Liver (tissue), 9 donors: Measurements from ENCODE around the gene KIAA0513. TPM values are rescaled to one million over a fixed set of nuclear protein-coding genes. Genes with fewer than 3 reads are reported as not detected.

Experiments
- DNase-seq: peaks from one replicate; pipeline ENCODE4 v3.0.0-alpha.2; 2017; ENCODE audit warnings: low spot score
- H3K27ac ChIP-seq, 2 donors: one replicate each; pipeline ENCODE4 v1.7.0; 2013; ENCODE audit warnings: inconsistent platforms in 2 of 2, low read length in 2 of 2, control low read depth in 1 of 2, low read depth in 1 of 2, mild to moderate bottlenecking in 1 of 2
- H3K27me3 ChIP-seq, 4 donors: one replicate each; pipeline versions ENCODE4 v1.6.1 to v1.7.0; 2013; ENCODE audit warnings: low read length in 3 of 4, inconsistent platforms in 1 of 4, mild to moderate bottlenecking in 1 of 4, moderate library complexity in 1 of 4; ENCODE audit not compliant: control insufficient read depth in 4 of 4, insufficient read depth in 4 of 4
- H3K36me3 ChIP-seq, 4 donors: one replicate each; pipeline versions ENCODE4 v1.6.1 to v1.7.0; 2013; ENCODE audit warnings: low read length in 3 of 4, mild to moderate bottlenecking in 3 of 4, low read depth in 1 of 4, moderate library complexity in 1 of 4; ENCODE audit not compliant: control insufficient read depth in 4 of 4, insufficient read depth in 3 of 4
- H3K4me1 ChIP-seq, 4 donors: one replicate each; pipeline versions ENCODE4 v1.6.1 to v1.7.0; 2013; ENCODE audit warnings: low read length in 3 of 4, mild to moderate bottlenecking in 3 of 4, moderate library complexity in 1 of 4; ENCODE audit not compliant: control insufficient read depth in 4 of 4, insufficient read depth in 4 of 4
- H3K4me3 ChIP-seq, 3 donors: one replicate each; pipeline versions ENCODE4 v1.6.1 to v1.7.0; 2013; ENCODE audit warnings: low read length in 3 of 3, control low read depth in 1 of 3, low read depth in 1 of 3, mild to moderate bottlenecking in 1 of 3
- H3K9ac ChIP-seq, 2 donors: one replicate each; pipeline ENCODE4 v1.7.0; 2013; ENCODE audit warnings: low read length in 2 of 2, mild to moderate bottlenecking in 2 of 2, moderate library complexity in 2 of 2, control low read depth in 1 of 2, low read depth in 1 of 2
- H3K9me3 ChIP-seq, 4 donors: one replicate each; pipeline versions ENCODE4 v1.6.1 to v1.7.0; 2013; ENCODE audit warnings: low read length in 3 of 4; ENCODE audit not compliant: control insufficient read depth in 4 of 4
- EGR1 ChIP-seq, 2 donors: IDR thresholded peaks; 2 replicates each; pipeline ENCODE4 v1.6.1; 2016 to 2018; ENCODE audit warnings: antibody characterized with exemption in 2 of 2, low read depth in 2 of 2
- FOXA1 ChIP-seq: IDR thresholded peaks from 2 replicates; pipeline ENCODE4 v1.6.1; 2016; ENCODE audit warnings: antibody characterized with exemption
- FOXA2 ChIP-seq: IDR thresholded peaks from 2 replicates; pipeline ENCODE4 v1.6.1; 2016; ENCODE audit warnings: antibody characterized with exemption
- GABPA ChIP-seq, 2 donors: IDR thresholded peaks in 1 of 2; conservative IDR thresholded peaks in 1 of 2; 2 replicates each; pipeline ENCODE4 v1.6.1; 2016; ENCODE audit warnings: antibody characterized with exemption in 2 of 2, mild to moderate bottlenecking in 1 of 2, moderate library complexity in 1 of 2
- HNF4A ChIP-seq, 2 donors: conservative IDR thresholded peaks; 2 replicates each; pipeline ENCODE4 v1.6.1; 2016; ENCODE audit warnings: antibody characterized with exemption in 2 of 2, mild to moderate bottlenecking in 2 of 2
- HNF4G ChIP-seq: IDR thresholded peaks from 2 replicates; pipeline ENCODE4 v1.6.1; 2016; ENCODE audit warnings: antibody characterized with exemption
- JUND ChIP-seq, 2 donors: IDR thresholded peaks; 2 replicates each; pipeline ENCODE4 v1.6.1; 2016; ENCODE audit warnings: antibody characterized with exemption in 2 of 2
- NR2F2 ChIP-seq: IDR thresholded peaks from 2 replicates; pipeline ENCODE4 v1.6.1; 2016; ENCODE audit warnings: antibody characterized with exemption
- RXRA ChIP-seq, 2 donors: IDR thresholded peaks; 2 replicates each; pipeline ENCODE4 v1.6.1; 2017 to 2018; ENCODE audit warnings: antibody characterized with exemption in 2 of 2, mild to moderate bottlenecking in 1 of 2
- SP1 ChIP-seq: IDR thresholded peaks from 2 replicates; pipeline ENCODE4 v1.6.1; 2018; ENCODE audit warnings: antibody characterized with exemption, mild to moderate bottlenecking
- TAF1 ChIP-seq: conservative IDR thresholded peaks from 2 replicates; pipeline ENCODE4 v1.6.1; 2016; ENCODE audit warnings: antibody characterized with exemption, mild to moderate bottlenecking
- YY1 ChIP-seq: IDR thresholded peaks from 2 replicates; pipeline ENCODE4 v1.6.1; 2016; ENCODE audit warnings: antibody characterized with exemption, mild to moderate bottlenecking
- WGBS: extraction: QIAGEN DNeasy Blood & Tissue Kit; methylation state at CpG from one replicate; pipeline ENCODE4 v1.1.7; 2013; 5-methylcytosine and 5-hydroxymethylcytosine counted together
- polyA plus RNA-seq, 2 donors: library from polyadenylated mRNA; stranded (reverse) in 1 of 2; unstranded in 1 of 2; fragments of 200-250 nt in 1 of 2; fragments of >200 nt in 1 of 2; fragmentation: Nextera tagmentation in 1 of 2; extraction: Ambion mirVana in 1 of 2; gene quantifications; one replicate each; pipeline versions ENCODE4 v1.2.1 to v1.2.3, GENCODE V29; 2013 to 2015
- total RNA-seq, 2 donors: library from RNA; depleted of rRNA; stranded (reverse); fragments of >200 nt; gene quantifications; one replicate each; pipeline ENCODE4 v1.2.3, GENCODE V29; 2014
- TF ChIP-seq, protein P1 (sequence below): IDR thresholded peaks from 2 replicates; pipeline ENCODE4 v1.6.1; 2016; ENCODE audit warnings: antibody characterized with exemption
- TF ChIP-seq, protein P2 (sequence below): fragments of 150-350 bp; IDR thresholded peaks from 2 replicates; pipeline ENCODE4 v1.5.1; 2017; ENCODE audit warnings: improper control_type of control experiment, low read depth, low read length; ENCODE audit not compliant: missing input control
- TF ChIP-seq, protein P3 (sequence below): IDR thresholded peaks from 2 replicates; pipeline ENCODE4 v1.6.1; 2016; ENCODE audit warnings: antibody characterized with exemption
- TF ChIP-seq, protein P4 (sequence below): IDR thresholded peaks from 2 replicates; pipeline ENCODE4 v1.6.1; 2016; ENCODE audit warnings: antibody characterized with exemption
- TF ChIP-seq, protein P5 (sequence below): IDR thresholded peaks from 2 replicates; pipeline ENCODE4 v1.6.1; 2016; ENCODE audit warnings: antibody characterized with exemption, mild to moderate bottlenecking
- donor health status: healthy.
- donor health status: healthy.
- donor health status: healthy.
- donor health status: healthy.
- donor health status: healthy.

KIAA0513 gene
- total and polyA plus RNA-seq, 4 donors = 1.5 to 5.9 (median 2.9) TPM

DNA sequence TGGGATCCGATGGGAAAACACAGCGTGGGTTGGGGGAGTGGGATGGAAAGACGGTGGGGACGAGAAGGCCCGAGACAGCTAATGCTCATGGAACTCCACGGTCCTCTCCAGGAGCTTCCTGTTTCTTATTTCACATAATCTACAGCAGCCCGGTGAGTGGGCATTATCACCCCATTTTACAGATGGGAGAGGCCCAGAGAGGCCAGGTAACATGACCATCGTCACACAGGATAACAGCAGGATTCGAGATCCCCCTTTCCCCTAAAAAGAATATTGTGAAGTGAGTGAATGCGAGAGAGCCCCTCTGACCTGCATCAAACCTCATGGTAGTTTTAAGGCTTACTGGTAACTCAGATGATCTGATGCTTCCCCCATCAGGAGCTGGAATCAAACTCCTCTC lies 72.7 kb downstream of the KIAA0513 start:
- Histone ChIP-seq H3K9me3 (no peaks in the 10 kb centered on the region), H3K27me3 (no peaks in the 10 kb centered on the region), H3K36me3 (no peaks in the 10 kb centered on the region), H3K9ac (no peak overlapping the region), H3K4me1 (no peaks in the 10 kb centered on the region), H3K27ac (no peak overlapping the region), H3K4me3 (no peak overlapping the region)
- DNase-seq = no peak
- 95% methylated on average over 10 of the region's 10 CpGs for WGBS
- TF ChIP-seq, protein P1, sequence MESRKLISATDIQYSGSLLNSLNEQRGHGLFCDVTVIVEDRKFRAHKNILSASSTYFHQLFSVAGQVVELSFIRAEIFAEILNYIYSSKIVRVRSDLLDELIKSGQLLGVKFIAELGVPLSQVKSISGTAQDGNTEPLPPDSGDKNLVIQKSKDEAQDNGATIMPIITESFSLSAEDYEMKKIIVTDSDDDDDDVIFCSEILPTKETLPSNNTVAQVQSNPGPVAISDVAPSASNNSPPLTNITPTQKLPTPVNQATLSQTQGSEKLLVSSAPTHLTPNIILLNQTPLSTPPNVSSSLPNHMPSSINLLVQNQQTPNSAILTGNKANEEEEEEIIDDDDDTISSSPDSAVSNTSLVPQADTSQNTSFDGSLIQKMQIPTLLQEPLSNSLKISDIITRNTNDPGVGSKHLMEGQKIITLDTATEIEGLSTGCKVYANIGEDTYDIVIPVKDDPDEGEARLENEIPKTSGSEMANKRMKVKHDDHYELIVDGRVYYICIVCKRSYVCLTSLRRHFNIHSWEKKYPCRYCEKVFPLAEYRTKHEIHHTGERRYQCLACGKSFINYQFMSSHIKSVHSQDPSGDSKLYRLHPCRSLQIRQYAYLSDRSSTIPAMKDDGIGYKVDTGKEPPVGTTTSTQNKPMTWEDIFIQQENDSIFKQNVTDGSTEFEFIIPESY = no peak
- TF ChIP-seq, protein P2, sequence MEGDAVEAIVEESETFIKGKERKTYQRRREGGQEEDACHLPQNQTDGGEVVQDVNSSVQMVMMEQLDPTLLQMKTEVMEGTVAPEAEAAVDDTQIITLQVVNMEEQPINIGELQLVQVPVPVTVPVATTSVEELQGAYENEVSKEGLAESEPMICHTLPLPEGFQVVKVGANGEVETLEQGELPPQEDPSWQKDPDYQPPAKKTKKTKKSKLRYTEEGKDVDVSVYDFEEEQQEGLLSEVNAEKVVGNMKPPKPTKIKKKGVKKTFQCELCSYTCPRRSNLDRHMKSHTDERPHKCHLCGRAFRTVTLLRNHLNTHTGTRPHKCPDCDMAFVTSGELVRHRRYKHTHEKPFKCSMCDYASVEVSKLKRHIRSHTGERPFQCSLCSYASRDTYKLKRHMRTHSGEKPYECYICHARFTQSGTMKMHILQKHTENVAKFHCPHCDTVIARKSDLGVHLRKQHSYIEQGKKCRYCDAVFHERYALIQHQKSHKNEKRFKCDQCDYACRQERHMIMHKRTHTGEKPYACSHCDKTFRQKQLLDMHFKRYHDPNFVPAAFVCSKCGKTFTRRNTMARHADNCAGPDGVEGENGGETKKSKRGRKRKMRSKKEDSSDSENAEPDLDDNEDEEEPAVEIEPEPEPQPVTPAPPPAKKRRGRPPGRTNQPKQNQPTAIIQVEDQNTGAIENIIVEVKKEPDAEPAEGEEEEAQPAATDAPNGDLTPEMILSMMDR = no peak
- TF ChIP-seq FOXA1 = no peak
- no peak for TF ChIP-seq SP1
- TF ChIP-seq, protein P3, sequence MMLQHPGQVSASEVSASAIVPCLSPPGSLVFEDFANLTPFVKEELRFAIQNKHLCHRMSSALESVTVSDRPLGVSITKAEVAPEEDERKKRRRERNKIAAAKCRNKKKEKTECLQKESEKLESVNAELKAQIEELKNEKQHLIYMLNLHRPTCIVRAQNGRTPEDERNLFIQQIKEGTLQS = no peak
- TF ChIP-seq RXRA (IDR thresholded peaks at IDR 0.05) = no peak
- TF ChIP-seq, protein P4, sequence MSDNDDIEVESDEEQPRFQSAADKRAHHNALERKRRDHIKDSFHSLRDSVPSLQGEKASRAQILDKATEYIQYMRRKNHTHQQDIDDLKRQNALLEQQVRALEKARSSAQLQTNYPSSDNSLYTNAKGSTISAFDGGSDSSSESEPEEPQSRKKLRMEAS = no peak
- no peak for TF ChIP-seq GABPA (IDR thresholded peaks at IDR 0.05 in 1 of 2, conservative IDR thresholded peaks at IDR 0.05 in 1 of 2)
- no peak for TF ChIP-seq EGR1 (IDR thresholded peaks at IDR 0.05; ENCODE audit: low read depth in 2 of 2)
- no peak for TF ChIP-seq HNF4A (conservative IDR thresholded peaks at IDR 0.05)
- no peak for TF ChIP-seq FOXA2
- TF ChIP-seq JUND (IDR thresholded peaks at IDR 0.05) = no peak
- TF ChIP-seq HNF4G = no peak
- no peak for TF ChIP-seq YY1

DNA sequence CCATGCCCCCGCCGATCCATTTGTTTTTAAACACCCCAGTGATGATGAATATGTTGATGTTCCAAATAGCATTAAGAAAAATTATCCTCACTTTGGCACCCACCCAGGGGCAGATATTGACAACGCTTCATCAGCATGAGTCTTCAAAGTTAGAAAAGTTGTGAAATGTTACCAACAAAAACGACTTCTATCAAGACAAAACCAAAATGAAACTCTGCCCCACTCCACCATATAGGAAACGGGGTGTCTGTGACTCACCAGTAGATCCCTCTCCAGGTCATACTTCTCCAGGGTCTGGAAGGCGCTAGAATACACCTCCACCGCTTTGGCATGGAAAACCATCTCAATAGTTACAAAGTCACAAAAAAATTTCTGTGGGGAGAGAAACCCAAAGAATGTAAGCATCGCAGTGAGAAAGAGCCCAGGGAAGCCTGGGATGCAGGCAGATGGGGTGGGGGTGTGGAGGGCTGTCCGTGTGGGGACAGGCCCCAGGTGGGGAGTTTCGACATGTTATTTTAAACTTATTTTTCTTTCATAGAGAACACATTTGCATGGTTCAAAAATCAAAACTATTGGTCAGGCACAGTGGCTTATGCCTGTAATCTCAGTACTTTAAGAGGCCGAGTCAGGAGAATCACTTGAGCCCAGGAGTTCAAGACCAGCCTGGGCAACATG lies 74.5 kb downstream of the KIAA0513 start:
- H3K27ac ChIP-seq = no peak overlapping the region
- no peaks in the 10 kb centered on the region for H3K4me1 ChIP-seq
- no peaks in the 10 kb centered on the region for H3K36me3 ChIP-seq
- TF ChIP-seq, protein P2 = no peak
- TF ChIP-seq, protein P1 = no peak
- no peak for TF ChIP-seq NR2F2
- TF ChIP-seq TAF1 = no peak
- no peak for TF ChIP-seq HNF4A (conservative IDR thresholded peaks at IDR 0.05)
- TF ChIP-seq FOXA2 = no peak
- TF ChIP-seq GABPA (IDR thresholded peaks at IDR 0.05 in 1 of 2, conservative IDR thresholded peaks at IDR 0.05 in 1 of 2) = no peak
- no peak for TF ChIP-seq HNF4G
- TF ChIP-seq RXRA (IDR thresholded peaks at IDR 0.05) = no peak
- TF ChIP-seq YY1 = no peak
- TF ChIP-seq, protein P4 = no peak
- no peak for TF ChIP-seq EGR1 (IDR thresholded peaks at IDR 0.05; ENCODE audit: low read depth in 2 of 2)
- no peak for TF ChIP-seq FOXA1
- TF ChIP-seq SP1 = no peak
- TF ChIP-seq, protein P5, sequence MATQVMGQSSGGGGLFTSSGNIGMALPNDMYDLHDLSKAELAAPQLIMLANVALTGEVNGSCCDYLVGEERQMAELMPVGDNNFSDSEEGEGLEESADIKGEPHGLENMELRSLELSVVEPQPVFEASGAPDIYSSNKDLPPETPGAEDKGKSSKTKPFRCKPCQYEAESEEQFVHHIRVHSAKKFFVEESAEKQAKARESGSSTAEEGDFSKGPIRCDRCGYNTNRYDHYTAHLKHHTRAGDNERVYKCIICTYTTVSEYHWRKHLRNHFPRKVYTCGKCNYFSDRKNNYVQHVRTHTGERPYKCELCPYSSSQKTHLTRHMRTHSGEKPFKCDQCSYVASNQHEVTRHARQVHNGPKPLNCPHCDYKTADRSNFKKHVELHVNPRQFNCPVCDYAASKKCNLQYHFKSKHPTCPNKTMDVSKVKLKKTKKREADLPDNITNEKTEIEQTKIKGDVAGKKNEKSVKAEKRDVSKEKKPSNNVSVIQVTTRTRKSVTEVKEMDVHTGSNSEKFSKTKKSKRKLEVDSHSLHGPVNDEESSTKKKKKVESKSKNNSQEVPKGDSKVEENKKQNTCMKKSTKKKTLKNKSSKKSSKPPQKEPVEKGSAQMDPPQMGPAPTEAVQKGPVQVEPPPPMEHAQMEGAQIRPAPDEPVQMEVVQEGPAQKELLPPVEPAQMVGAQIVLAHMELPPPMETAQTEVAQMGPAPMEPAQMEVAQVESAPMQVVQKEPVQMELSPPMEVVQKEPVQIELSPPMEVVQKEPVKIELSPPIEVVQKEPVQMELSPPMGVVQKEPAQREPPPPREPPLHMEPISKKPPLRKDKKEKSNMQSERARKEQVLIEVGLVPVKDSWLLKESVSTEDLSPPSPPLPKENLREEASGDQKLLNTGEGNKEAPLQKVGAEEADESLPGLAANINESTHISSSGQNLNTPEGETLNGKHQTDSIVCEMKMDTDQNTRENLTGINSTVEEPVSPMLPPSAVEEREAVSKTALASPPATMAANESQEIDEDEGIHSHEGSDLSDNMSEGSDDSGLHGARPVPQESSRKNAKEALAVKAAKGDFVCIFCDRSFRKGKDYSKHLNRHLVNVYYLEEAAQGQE = no peak
- WGBS = 87% methylated on average over 11 of the region's 11 CpGs
- no peak overlapping the region for H3K9ac ChIP-seq
- no peaks in the 10 kb centered on the region for H3K9me3 ChIP-seq
- DNase-seq = no peak
- H3K4me3 ChIP-seq = no peak overlapping the region
- no peaks in the 10 kb centered on the region for H3K27me3 ChIP-seq
